Neural crest cell (in vitro differentiated cells): ENCODE measurements around the gene PCDH9. TPM values are rescaled to one million over a fixed set of nuclear protein-coding genes. Genes with fewer than 3 reads are reported as not detected.

Experiments
- DNase-seq: peaks from one replicate; pipeline ENCODE4 v3.0.0; 2021; ENCODE audit warnings: low read depth, mixed read lengths, low spot score
- H3K27ac Mint-ChIP-seq: one replicate; pipeline ENCODE4 v1.8.0; 2021; ENCODE audit warnings: mild to moderate bottlenecking, mixed read lengths; ENCODE audit not compliant: unreplicated experiment
- H3K27me3 Mint-ChIP-seq: 2 replicates; pipeline ENCODE4 v1.8.0; 2021; ENCODE audit warnings: low read depth, mild to moderate bottlenecking, mixed read lengths
- H3K36me3 Mint-ChIP-seq: 2 replicates; pipeline ENCODE4 v1.8.0; 2021; ENCODE audit warnings: low read depth, mild to moderate bottlenecking, mixed read lengths
- H3K4me1 Mint-ChIP-seq: 2 replicates; pipeline ENCODE4 v1.8.0; 2021; ENCODE audit warnings: mixed read lengths
- H3K4me3 Mint-ChIP-seq: one replicate; pipeline ENCODE4 v1.8.0; 2021; ENCODE audit warnings: mild to moderate bottlenecking, mixed read lengths
- H3K9me3 Mint-ChIP-seq: 2 replicates; pipeline ENCODE4 v1.8.0; 2021; ENCODE audit warnings: mixed read lengths
- CTCF ChIP-seq: fragments of 200-600 bp; sonication (generic); conservative IDR thresholded peaks from 2 replicates; pipeline ENCODE4 v1.5.0; 2021; ENCODE audit warnings: antibody characterized with exemption, mild to moderate bottlenecking
- total RNA-seq: library from RNA; stranded (reverse); gene quantifications from 2 replicates; pipeline ENCODE4 v1.2.1, GENCODE V29; 2021

PCDH9 gene
- total RNA-seq, 1 donor from 2014 or later = 6.3 TPM

- H3K27ac Mint-ChIP-seq = no peak overlapping the region
- H3K36me3 Mint-ChIP-seq = no peaks in the 10 kb centered on the region
- H3K4me1 Mint-ChIP-seq = peaks cover 30% of the 10 kb centered on the region
- TF ChIP-seq CTCF = no peak
- no peak for DNase-seq
- no peaks in the 10 kb centered on the region for H3K27me3 Mint-ChIP-seq
- no peak overlapping the region for H3K4me3 Mint-ChIP-seq
- H3K9me3 Mint-ChIP-seq = no peaks in the 10 kb centered on the region
These were observed 701.1 kb downstream of the PCDH9 start for GRCh38 chr13:66528944-66529576.

- H3K9me3 Mint-ChIP-seq = no peaks in the 10 kb centered on the region
- no peak for TF ChIP-seq CTCF
- H3K4me1 Mint-ChIP-seq = peaks cover 30% of the 10 kb centered on the region
- H3K27me3 Mint-ChIP-seq = no peaks in the 10 kb centered on the region
- no peak overlapping the region for H3K4me3 Mint-ChIP-seq
- H3K27ac Mint-ChIP-seq = no peak overlapping the region
- no peak for DNase-seq
- H3K36me3 Mint-ChIP-seq = no peaks in the 10 kb centered on the region
These were observed 702.0 kb downstream of the PCDH9 start for GRCh38 chr13:66528180-66528579.

GRCh38 chr13:66520511-66521355, 709.4 kb downstream of the PCDH9 start:
- no peak for TF ChIP-seq CTCF
- Mint-ChIP-seq H3K9me3 (peaks cover 3% of the 10 kb centered on the region), H3K27me3 (no peaks in the 10 kb centered on the region)

GRCh38 chr13:66519259-66519658, 710.9 kb downstream of the PCDH9 start:
- DNase-seq = no peak
- no peak for TF ChIP-seq CTCF
- no peaks in the 10 kb centered on the region for H3K36me3 Mint-ChIP-seq
- H3K27me3 Mint-ChIP-seq = no peaks in the 10 kb centered on the region
- H3K27ac Mint-ChIP-seq = no peak overlapping the region
- peaks cover 17% of the 10 kb centered on the region for H3K4me1 Mint-ChIP-seq
- H3K9me3 Mint-ChIP-seq = peaks cover 3% of the 10 kb centered on the region
- H3K4me3 Mint-ChIP-seq = no peak overlapping the region

More at GRCh38 chr13:66520511-66521355, 709.4 kb downstream of the PCDH9 start:
- H3K4me1 Mint-ChIP-seq = peaks cover 15% of the 10 kb centered on the region
- no peak overlapping the region for H3K4me3 Mint-ChIP-seq
- DNase-seq = no peak
- peak overlapping the region; percentile 81 for H3K27ac Mint-ChIP-seq
- no peaks in the 10 kb centered on the region for H3K36me3 Mint-ChIP-seq

- peaks cover 29% of the 10 kb centered on the region for H3K4me1 Mint-ChIP-seq
- no peaks in the 10 kb centered on the region for H3K27me3 Mint-ChIP-seq
- H3K9me3 Mint-ChIP-seq = peaks cover 3% of the 10 kb centered on the region
- DNase-seq = no peak
- TF ChIP-seq CTCF = no peak
- no peak overlapping the region for H3K4me3 Mint-ChIP-seq
- no peak overlapping the region for H3K27ac Mint-ChIP-seq
- no peaks in the 10 kb centered on the region for H3K36me3 Mint-ChIP-seq
These were observed 712.1 kb downstream of the PCDH9 start for GRCh38 chr13:66518068-66518467.
